Fibroblast of villous mesenchyme (primary cell): ENCODE data around the gene SHH. TPM values are rescaled to one million over a fixed set of nuclear protein-coding genes. Genes with fewer than 3 reads are reported as not detected.

ENCODE experiments used
- DNase-seq: peaks from one replicate; pipeline ENCODE4 v3.0.0-alpha.2; 2010; ENCODE audit warnings: low read depth
- H3K4me3 ChIP-seq: 2 replicates; pipeline ENCODE4 v1.5.1; 2011; ENCODE audit warnings: low read depth, mild to moderate bottlenecking, low read length
- CTCF ChIP-seq: IDR thresholded peaks from 2 replicates; pipeline ENCODE4 v1.5.1; 2012; ENCODE audit warnings: low read depth, mild to moderate bottlenecking, low read length; ENCODE audit not compliant: insufficient read depth
- total RNA-seq: library from RNA; depleted of rRNA; stranded (reverse); fragments of >200 nt; gene quantifications from 2 replicates; pipeline ENCODE4 v1.2.3, GENCODE V29; 2012

SHH gene
- total RNA-seq, 1 donor = not detected

DNA sequence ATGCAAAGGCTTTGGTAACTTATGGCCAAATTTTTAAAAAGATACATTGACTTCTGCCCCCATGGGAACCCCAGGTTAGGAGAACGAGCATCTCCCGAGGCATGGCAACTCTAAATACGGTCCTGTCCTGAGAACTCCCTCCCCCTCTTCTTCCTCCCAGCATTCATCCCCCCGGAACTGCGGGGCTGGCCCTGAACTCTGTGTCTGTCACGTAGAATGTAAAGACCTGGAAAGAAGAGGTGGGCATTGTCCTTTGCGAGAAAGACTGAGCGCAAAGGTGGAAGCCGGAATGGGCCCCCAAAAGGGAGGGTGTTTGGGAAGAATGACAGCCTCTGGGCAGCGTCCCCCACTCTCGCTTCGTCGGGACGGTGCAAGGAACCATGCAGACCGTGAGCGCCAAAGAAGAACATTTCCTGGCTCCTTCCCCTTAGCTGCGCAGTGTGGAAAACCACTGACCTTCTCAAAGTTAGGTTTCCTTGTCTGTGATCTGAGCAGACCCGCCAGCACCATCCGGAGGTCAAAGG lies 21.0 kb downstream of the SHH start:
- no peak for TF ChIP-seq CTCF
- no peak for DNase-seq
- no peak overlapping the region for H3K4me3 ChIP-seq

DNA sequence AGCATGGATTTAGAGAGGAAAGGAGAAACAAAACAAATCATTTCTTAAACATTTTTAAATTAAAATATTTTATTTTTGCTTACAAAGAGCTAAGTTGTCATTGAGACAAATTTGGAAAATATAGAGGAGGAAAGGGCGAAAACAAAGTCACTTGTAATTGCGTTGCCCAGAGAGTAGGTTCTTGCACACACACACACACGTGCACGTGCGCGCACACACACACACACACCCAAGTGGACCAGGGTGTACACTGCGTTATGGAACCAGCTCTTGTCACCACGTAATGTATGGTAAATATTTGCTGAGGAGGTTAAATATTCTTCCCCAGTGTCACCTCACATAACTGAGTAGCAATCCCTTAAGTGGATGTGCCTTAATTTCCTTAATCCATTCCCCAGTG lies 21.6 kb downstream of the SHH start:
- DNase-seq = no peak
- TF ChIP-seq CTCF = no peak
- H3K4me3 ChIP-seq = no peak overlapping the region

- no peak for DNase-seq
- no peak overlapping the region for H3K4me3 ChIP-seq
- TF ChIP-seq CTCF = no peak
Measured at GRCh38 chr7:155789001-155789725, 23.1 kb downstream of the SHH start.

GRCh38 chr7:155788616-155789000 lies 23.7 kb downstream of the SHH start:
- no peak for TF ChIP-seq CTCF
- DNase-seq = no peak
- no peak overlapping the region for H3K4me3 ChIP-seq

DNA sequence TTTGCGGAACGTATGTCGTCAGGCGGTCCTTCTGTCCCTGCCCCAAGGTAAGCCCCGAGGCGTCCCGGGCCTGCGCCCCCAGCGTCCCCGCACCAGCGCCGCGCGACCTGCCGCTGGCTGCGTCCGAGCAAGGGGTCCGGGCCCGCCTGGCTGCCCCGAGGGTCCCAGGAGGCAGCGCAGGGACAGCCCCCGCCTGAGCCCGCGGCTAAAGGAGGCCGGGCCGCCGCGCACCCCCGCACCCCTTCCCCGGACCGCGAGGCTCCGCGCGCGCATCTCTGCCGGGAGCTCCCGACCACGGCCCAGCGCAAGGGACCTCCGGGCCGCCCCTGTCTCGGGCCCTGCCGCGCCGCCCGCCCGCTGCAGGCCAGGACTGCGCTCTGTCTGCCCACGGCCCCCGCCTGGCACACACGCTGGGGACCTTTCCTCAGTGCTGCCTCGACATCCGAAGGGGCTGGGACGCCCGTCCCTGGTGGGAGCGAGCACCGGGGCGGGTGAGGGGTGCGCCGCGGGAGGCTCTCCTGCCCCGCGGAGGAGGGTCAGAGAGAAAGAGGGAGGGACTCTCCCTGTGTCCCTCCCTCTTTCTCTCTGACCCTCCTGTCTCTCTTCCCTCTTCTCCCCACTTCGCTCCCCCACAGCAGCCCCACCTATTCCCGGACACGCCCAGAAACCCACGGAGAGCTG lies 25.0 kb downstream of the SHH start:
- peak; percentile 42 for DNase-seq
- no peak for TF ChIP-seq CTCF

DNA sequence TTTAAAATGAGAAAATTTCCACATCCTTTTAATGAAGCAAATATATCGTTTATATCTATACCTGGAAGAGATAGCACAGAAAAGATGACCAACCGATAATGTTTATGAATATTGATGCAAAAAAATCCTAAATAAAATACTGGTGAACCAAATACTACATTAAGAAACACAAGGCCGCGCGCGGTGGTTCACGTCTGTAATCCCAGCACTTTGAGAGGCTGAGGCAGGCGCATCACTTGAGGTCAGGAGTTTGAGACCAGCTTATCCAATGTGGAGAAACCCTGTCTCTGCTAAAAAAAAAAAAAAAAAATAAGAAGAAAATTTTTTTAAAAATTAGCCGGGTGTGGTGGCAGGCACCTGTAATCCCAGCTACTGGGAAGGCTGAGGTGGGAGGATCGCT lies 25.8 kb downstream of the SHH start:
- no peak for DNase-seq
- TF ChIP-seq CTCF = no peak
- no peak overlapping the region for H3K4me3 ChIP-seq

More for the DNA sequence above, 25.0 kb downstream of the SHH start:
- H3K4me3 ChIP-seq = peak overlapping the region; percentile 63

DNA sequence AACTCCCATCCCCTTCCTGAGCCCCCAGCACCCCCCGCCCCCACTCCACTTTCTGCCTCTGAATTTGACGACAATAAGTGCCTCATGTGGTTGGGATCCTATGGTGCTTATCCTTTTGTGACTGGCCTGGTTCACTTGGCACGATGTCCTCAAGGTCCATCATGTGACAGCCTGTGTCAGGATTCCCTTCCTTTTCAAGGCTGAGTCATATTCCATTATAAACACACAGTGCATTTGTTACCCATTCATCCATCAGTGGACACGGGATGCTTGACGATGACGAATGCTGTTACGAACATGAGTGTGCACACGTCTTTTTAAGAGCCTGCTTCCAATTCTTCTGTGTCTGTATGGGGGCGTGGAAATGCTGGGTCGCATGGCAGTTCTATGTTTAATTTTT lies 26.7 kb downstream of the SHH start:
- TF ChIP-seq CTCF = no peak
- H3K4me3 ChIP-seq = no peak overlapping the region
- no peak for DNase-seq
